H1 (cell line): ENCODE measurements around the gene CCL23. TPM values are rescaled to one million over a fixed set of nuclear protein-coding genes. Genes with fewer than 3 reads are reported as not detected.

ENCODE experiments used
- CTCF ChIA-PET: fragments of 300-600 bp; sonication (Branson Sonifier 250); formaldehyde crosslinking; loops from one replicate; lab custom pipeline; 2021; ENCODE audit not compliant: partially characterized antibody; lab: Charles Lee
- POLR2A ChIA-PET: fragments of 300-600 bp; sonication (Branson Sonifier 250); formaldehyde crosslinking; loops from one replicate; lab custom pipeline; 2021; ENCODE audit warnings: inconsistent platforms; ENCODE audit not compliant: partially characterized antibody; lab: Charles Lee
- DNase-seq, 2 experiments: peaks; one replicate each; pipeline versions ENCODE4 v3.0.0 to v3.0.0-alpha.2; 2010 to 2022; ENCODE audit warnings: low spot score in 2 of 2, low read depth in 1 of 2, mixed read lengths in 1 of 2
- FAIRE-seq: peaks from 2 replicates; lab custom pipeline; 2011; peaks lifted over from hg19 to GRCh38; lab: Jason Lieb, UNC
- H2AFZ ChIP-seq: 2 replicates; pipeline ENCODE4 v1.8.1; 2012; ENCODE audit warnings: low read length, inconsistent platforms
- H2AK5ac ChIP-seq: 2 replicates; pipeline ENCODE4 v1.6.1; 2013; ENCODE audit warnings: low read depth, low read length
- H2BK120ac ChIP-seq: replicated peaks from 2 replicates; pipeline ENCODE3; 2013; ENCODE audit warnings: low read depth, low read length, inconsistent platforms
- H2BK12ac ChIP-seq: 2 replicates; pipeline ENCODE4 v1.6.1; 2013; ENCODE audit warnings: low read depth, low read length
- H2BK15ac ChIP-seq: 2 replicates; pipeline ENCODE4 v1.6.1; 2013; ENCODE audit warnings: low read length
- H2BK20ac ChIP-seq: 2 replicates; pipeline ENCODE4 v1.6.1; 2013; ENCODE audit warnings: low read length
- H2BK5ac ChIP-seq: 2 replicates; pipeline ENCODE4 v1.6.1; 2013; ENCODE audit warnings: low read depth, low read length
- H3K14ac ChIP-seq: 2 replicates; pipeline ENCODE4 v1.6.1; 2013; ENCODE audit warnings: inconsistent platforms; ENCODE audit not compliant: insufficient read length
- H3K18ac ChIP-seq: 2 replicates; pipeline ENCODE4 v1.6.1; 2013; ENCODE audit warnings: low read length; ENCODE audit errors: extremely low read depth
- H3K23ac ChIP-seq: 2 replicates; pipeline ENCODE4 v1.6.1; 2013; ENCODE audit warnings: inconsistent platforms; ENCODE audit not compliant: insufficient read length
- H3K23me2 ChIP-seq: 2 replicates; pipeline ENCODE4 v1.6.1; 2013; ENCODE audit warnings: low read depth, low read length
- H3K27ac ChIP-seq: 2 replicates; pipeline ENCODE4 v1.6.1; 2011; ENCODE audit warnings: low read depth, low read length, inconsistent platforms
- H3K27me3 ChIP-seq, 4 experiments: replicated peaks in 1 of 4; 1 replicate in 1 of 4; 2 replicates in 3 of 4; pipeline versions ENCODE4 v1.6.1 to v1.8.1; 2011 to 2013; ENCODE audit warnings: low read length in 3 of 4, mild to moderate bottlenecking in 3 of 4, inconsistent platforms in 2 of 4, mixed read lengths in 2 of 4, moderate library complexity in 1 of 4; ENCODE audit not compliant: control insufficient read depth in 3 of 4, insufficient read depth in 3 of 4; ENCODE audit errors: extremely low read depth in 1 of 4
- H3K36me3 ChIP-seq, 4 experiments: 2 replicates each; pipeline versions ENCODE4 v1.6.1 to v1.8.1; 2011 to 2013; ENCODE audit warnings: mild to moderate bottlenecking in 4 of 4, low read length in 3 of 4, moderate library complexity in 2 of 4, control low read depth in 1 of 4, inconsistent platforms in 1 of 4; ENCODE audit not compliant: insufficient read depth in 4 of 4, control insufficient read depth in 2 of 4
- H3K4ac ChIP-seq: replicated peaks from 2 replicates; pipeline ENCODE3; 2013; ENCODE audit warnings: low read length, low read depth, mixed read lengths, inconsistent platforms; ENCODE audit not compliant: insufficient read length
- H3K4me1 ChIP-seq, 4 experiments: replicated peaks in 1 of 4; 1 replicate in 1 of 4; 2 replicates in 3 of 4; pipeline versions ENCODE4 v1.6.1 to v1.8.1; 2011 to 2013; ENCODE audit warnings: low read length in 3 of 4, inconsistent platforms in 2 of 4, mixed read lengths in 1 of 4; ENCODE audit not compliant: insufficient read depth in 4 of 4, control insufficient read depth in 3 of 4
- H3K4me2 ChIP-seq, 2 experiments: 2 replicates each; pipeline versions ENCODE4 v1.6.1 to v1.8.1; 2011 to 2013; ENCODE audit warnings: low read depth in 2 of 2, low read length in 2 of 2, control low read depth in 1 of 2, inconsistent platforms in 1 of 2, mild to moderate bottlenecking in 1 of 2; ENCODE audit not compliant: insufficient read depth in 1 of 2
- H3K4me3 ChIP-seq, 4 experiments: fragments of 200-600, 300-600 bp in 1 of 4; sonication (generic), shearing (Covaris generic), sonication (Bioruptor Twin) in 1 of 4; 2 replicates each; pipeline versions ENCODE4 v1.5.1 to v1.8.1; 2011 to 2016; ENCODE audit warnings: low read length in 4 of 4, low read depth in 3 of 4, control low read depth in 2 of 4, inconsistent platforms in 2 of 4, mild to moderate bottlenecking in 2 of 4, mixed read lengths in 1 of 4, moderate library complexity in 1 of 4; ENCODE audit not compliant: insufficient read depth in 2 of 4; ENCODE audit errors: extremely low read depth in 1 of 4
- H3K56ac ChIP-seq: replicated peaks from 2 replicates; pipeline ENCODE3; 2013; ENCODE audit warnings: low read depth, mild to moderate bottlenecking, mixed read lengths, low read length, inconsistent platforms; ENCODE audit not compliant: insufficient read length
- H3K79me1 ChIP-seq: 2 replicates; pipeline ENCODE4 v1.6.1; 2013; ENCODE audit warnings: low read depth, low read length, control low read depth
- H3K79me2 ChIP-seq, 2 experiments: 2 replicates each; pipeline versions ENCODE4 v1.6.1 to v1.8.1; 2012 to 2013; ENCODE audit warnings: low read length in 2 of 2, mild to moderate bottlenecking in 2 of 2, inconsistent platforms in 1 of 2; ENCODE audit not compliant: insufficient read depth in 2 of 2, control insufficient read depth in 1 of 2
- H3K9ac ChIP-seq, 4 experiments: replicated peaks in 1 of 4; 1 replicate in 1 of 4; 2 replicates in 3 of 4; pipeline versions ENCODE4 v1.6.1 to v1.8.1; 2011 to 2013; ENCODE audit warnings: low read depth in 3 of 4, low read length in 3 of 4, control low read depth in 2 of 4, mild to moderate bottlenecking in 2 of 4, moderate library complexity in 2 of 4, inconsistent platforms in 1 of 4; ENCODE audit errors: extremely low read depth in 1 of 4
- H3K9me3 ChIP-seq, 2 experiments: 2 replicates each; pipeline versions ENCODE4 v1.6.1 to v1.8.1; 2012 to 2013; ENCODE audit warnings: mild to moderate bottlenecking in 2 of 2, moderate library complexity in 2 of 2, control low read depth in 1 of 2, inconsistent platforms in 1 of 2, low read depth in 1 of 2, low read length in 1 of 2, mixed read lengths in 1 of 2; ENCODE audit not compliant: insufficient read depth in 2 of 2
- H4K20me1 ChIP-seq, 2 experiments: replicated peaks in 1 of 2; 2 replicates each; pipeline versions ENCODE3 to v1.8.1; 2011 to 2013; ENCODE audit warnings: inconsistent platforms in 2 of 2, low read length in 2 of 2, mild to moderate bottlenecking in 1 of 2; ENCODE audit not compliant: insufficient read depth in 2 of 2, control insufficient read depth in 1 of 2
- H4K5ac ChIP-seq: 2 replicates; pipeline ENCODE4 v1.6.1; 2013; ENCODE audit warnings: low read length, low read depth, mixed read lengths, inconsistent platforms; ENCODE audit not compliant: insufficient read length
- H4K8ac ChIP-seq: 2 replicates; pipeline ENCODE4 v1.8.0; 2013; ENCODE audit warnings: mild to moderate bottlenecking, moderate library complexity, low read length, inconsistent platforms; ENCODE audit not compliant: insufficient read depth; ENCODE audit errors: extremely low read depth
- H4K91ac ChIP-seq: replicated peaks from 2 replicates; pipeline ENCODE3; 2013; ENCODE audit warnings: low read length, mixed read lengths, inconsistent platforms; ENCODE audit not compliant: insufficient read length
- CBX5 ChIP-seq: fragments of 300-800, 300-1000 bp; sonication (generic); IDR thresholded peaks from 2 replicates; pipeline ENCODE4 v1.7.1; 2016; ENCODE audit warnings: antibody characterized with exemption, low read length, low read depth
- CREB1 ChIP-seq: IDR thresholded peaks from 2 replicates; pipeline ENCODE4 v1.6.1; 2012; ENCODE audit warnings: inconsistent platforms
- EGR1 ChIP-seq: IDR thresholded peaks from 2 replicates; pipeline ENCODE4 v1.6.1; 2011; ENCODE audit warnings: low read depth, low read length, borderline replicate concordance
- HDAC6 ChIP-seq: IDR thresholded peaks from one replicate; pipeline ENCODE4 v1.7.1; 2012; ENCODE audit warnings: low read depth, mild to moderate bottlenecking, inconsistent platforms, low read length, moderate library complexity
- JUN ChIP-seq: IDR thresholded peaks from 2 replicates; pipeline ENCODE4 v1.6.1; 2011; ENCODE audit warnings: low read depth, mild to moderate bottlenecking, improper control_type of control experiment, low read length
- SIX5 ChIP-seq: IDR thresholded peaks from 2 replicates; pipeline ENCODE4 v1.6.1; 2011; ENCODE audit warnings: mild to moderate bottlenecking, low read depth, low read length
- SP4 ChIP-seq: IDR thresholded peaks from 2 replicates; pipeline ENCODE4 v1.6.1; 2012; ENCODE audit warnings: low read length, inconsistent platforms
- SRF ChIP-seq: IDR thresholded peaks from 2 replicates; pipeline ENCODE4 v1.6.1; 2011; ENCODE audit warnings: mild to moderate bottlenecking, low read depth, low read length, moderate library complexity
- SUZ12 ChIP-seq: fragments of 200-600 bp; sonication (generic); IDR thresholded peaks from 2 replicates; pipeline ENCODE4 v1.6.1; 2012; ENCODE audit warnings: mild to moderate bottlenecking, inconsistent platforms, low read length, moderate library complexity, mixed read lengths
- YY1 ChIP-seq: IDR thresholded peaks from 2 replicates; pipeline ENCODE4 v1.6.1; 2011; ENCODE audit warnings: low read depth, mild to moderate bottlenecking, low read length
- WGBS, 2 experiments: shearing (Covaris generic) in 1 of 2; methylation state at CpG; one replicate each; pipeline versions ENCODE4 v1.1.6 to v1.1.7; 2013 to 2015; ENCODE audit warnings: low lambda C conversion rate in 2 of 2, mixed read lengths in 2 of 2, inconsistent platforms in 1 of 2, low coverage in 1 of 2, missing lambda C conversion rate in 1 of 2; ENCODE audit not compliant: insufficient replicate concordance in 2 of 2, insufficient coverage in 1 of 2, insufficient read length in 1 of 2; ENCODE audit errors: extremely low coverage in 1 of 2, missing lambda C conversion rate in 1 of 2; 5-methylcytosine and 5-hydroxymethylcytosine counted together
- polyA plus RNA-seq, 7 experiments: library from polyadenylated mRNA; depleted of rRNA in 3 of 7; stranded (reverse) in 5 of 7; unstranded in 2 of 7; fragments of >200 nt in 5 of 7; fragments of 200-250 nt in 2 of 7; gene quantifications; 1 replicate in 5 of 7; 2 replicates in 1 of 7; 4 replicates in 1 of 7; pipeline versions ENCODE4 v1.2.1 to v1.2.3, GENCODE V29; 2011 to 2013; ENCODE audit warnings: missing spikeins in 2 of 7, mixed read lengths in 2 of 7
- total RNA-seq: library from RNA; stranded (reverse); fragmentation: NEBNext Ultra II Directional; extraction: Animal tissue kit (Norgen Biotek cat#: 25700); gene quantifications from 2 replicates; pipeline ENCODE4 v1.2.1, GENCODE V29; 2021
- TF ChIP-seq, protein P1 (sequence below): IDR thresholded peaks from 2 replicates; pipeline ENCODE4 v1.6.1; 2012; ENCODE audit warnings: low read length, inconsistent platforms
- TF ChIP-seq, protein P2 (sequence below), 3 experiments: IDR thresholded peaks; 1 replicate in 2 of 3; 2 replicates in 1 of 3; pipeline versions ENCODE4 v1.5.1 to v1.6.1; 2011; ENCODE audit warnings: low read length in 3 of 3, mild to moderate bottlenecking in 3 of 3, inconsistent platforms in 2 of 3, low read depth in 1 of 3, moderate library complexity in 1 of 3; ENCODE audit not compliant: insufficient read depth in 1 of 3; ENCODE audit errors: control extremely low read depth in 1 of 3

The CCL23 gene
- total and polyA plus RNA-seq, 2 of the 8 experiments (the other 6 are each of a cell fraction or from before 2014, with no cell fraction given): not detected

DNA sequence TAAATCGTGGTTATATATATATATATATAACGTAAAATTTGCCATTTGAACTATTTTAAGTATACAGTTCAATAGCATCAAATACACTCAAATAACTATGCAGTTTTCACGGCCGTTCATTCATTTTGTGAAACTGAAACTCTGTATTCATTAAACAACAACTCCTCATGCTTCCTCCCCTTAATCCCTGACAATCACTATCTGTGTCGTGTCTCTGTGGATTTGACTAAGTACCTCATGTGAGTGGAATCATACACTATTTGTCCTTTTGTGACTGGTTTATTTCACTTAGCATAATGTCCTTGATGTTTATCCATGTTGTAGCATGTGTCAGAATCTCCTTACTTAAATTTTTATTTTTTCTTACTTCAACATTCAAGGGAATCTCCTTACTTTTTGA lies 2.8 kb downstream of the CCL23 start:
- Histone ChIP-seq H2BK12ac (no peak overlapping the region), H2BK20ac (no peak overlapping the region), H2AFZ (no peak overlapping the region), H3K27ac (no peak overlapping the region), H3K4ac (no peak overlapping the region), H3K4me3 (no peak overlapping the region), H2AK5ac (no peak overlapping the region), H3K23me2 (no peaks in the 10 kb centered on the region), H3K18ac (no peak overlapping the region), H2BK5ac (no peak overlapping the region), H4K20me1 (no peaks in the 10 kb centered on the region), H2BK15ac (no peak overlapping the region), H4K5ac (no peak overlapping the region), H3K23ac (no peak overlapping the region), H4K91ac (no peak overlapping the region), H3K4me2 (no peak overlapping the region), H3K9me3 (peaks cover 2 to 21% of the 10 kb centered on the region in 2 experiments), H2BK120ac (no peak overlapping the region), H3K9ac (no peak overlapping the region), H3K27me3 (no peaks in the 10 kb centered on the region), H4K8ac (no peak overlapping the region), H3K4me1 (no peaks in the 10 kb centered on the region), H3K36me3 (no peaks in the 10 kb centered on the region), H3K79me2 (no peaks in the 10 kb centered on the region), H3K14ac (no peak overlapping the region), H3K56ac (no peak overlapping the region), H3K79me1 (no peaks in the 10 kb centered on the region)
- FAIRE-seq: no peak
- WGBS, 2 experiments: 93% methylated on average over 5 of the region's 5 CpGs; no CpG with 5 or more reads in 1 of the 2 experiments
- ChIA-PET POLR2A (no interaction called here), CTCF (no interaction called here)
- DNase-seq: no peak
- TF ChIP-seq SRF: no peak
- TF ChIP-seq YY1: no peak
- no peak for TF ChIP-seq CBX5
- no peak for TF ChIP-seq CREB1
- TF ChIP-seq JUN: no peak
- TF ChIP-seq, protein P1, sequence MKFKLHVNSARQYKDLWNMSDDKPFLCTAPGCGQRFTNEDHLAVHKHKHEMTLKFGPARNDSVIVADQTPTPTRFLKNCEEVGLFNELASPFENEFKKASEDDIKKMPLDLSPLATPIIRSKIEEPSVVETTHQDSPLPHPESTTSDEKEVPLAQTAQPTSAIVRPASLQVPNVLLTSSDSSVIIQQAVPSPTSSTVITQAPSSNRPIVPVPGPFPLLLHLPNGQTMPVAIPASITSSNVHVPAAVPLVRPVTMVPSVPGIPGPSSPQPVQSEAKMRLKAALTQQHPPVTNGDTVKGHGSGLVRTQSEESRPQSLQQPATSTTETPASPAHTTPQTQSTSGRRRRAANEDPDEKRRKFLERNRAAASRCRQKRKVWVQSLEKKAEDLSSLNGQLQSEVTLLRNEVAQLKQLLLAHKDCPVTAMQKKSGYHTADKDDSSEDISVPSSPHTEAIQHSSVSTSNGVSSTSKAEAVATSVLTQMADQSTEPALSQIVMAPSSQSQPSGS: no peak
- TF ChIP-seq SP4: no peak
- TF ChIP-seq, protein P2, sequence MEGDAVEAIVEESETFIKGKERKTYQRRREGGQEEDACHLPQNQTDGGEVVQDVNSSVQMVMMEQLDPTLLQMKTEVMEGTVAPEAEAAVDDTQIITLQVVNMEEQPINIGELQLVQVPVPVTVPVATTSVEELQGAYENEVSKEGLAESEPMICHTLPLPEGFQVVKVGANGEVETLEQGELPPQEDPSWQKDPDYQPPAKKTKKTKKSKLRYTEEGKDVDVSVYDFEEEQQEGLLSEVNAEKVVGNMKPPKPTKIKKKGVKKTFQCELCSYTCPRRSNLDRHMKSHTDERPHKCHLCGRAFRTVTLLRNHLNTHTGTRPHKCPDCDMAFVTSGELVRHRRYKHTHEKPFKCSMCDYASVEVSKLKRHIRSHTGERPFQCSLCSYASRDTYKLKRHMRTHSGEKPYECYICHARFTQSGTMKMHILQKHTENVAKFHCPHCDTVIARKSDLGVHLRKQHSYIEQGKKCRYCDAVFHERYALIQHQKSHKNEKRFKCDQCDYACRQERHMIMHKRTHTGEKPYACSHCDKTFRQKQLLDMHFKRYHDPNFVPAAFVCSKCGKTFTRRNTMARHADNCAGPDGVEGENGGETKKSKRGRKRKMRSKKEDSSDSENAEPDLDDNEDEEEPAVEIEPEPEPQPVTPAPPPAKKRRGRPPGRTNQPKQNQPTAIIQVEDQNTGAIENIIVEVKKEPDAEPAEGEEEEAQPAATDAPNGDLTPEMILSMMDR (IDR thresholded peaks at IDR 0.05; ENCODE audit: control extremely low read depth in 1 of 3, insufficient read depth in 1 of 3, low read depth in 1 of 3, low read length in 3 of 3): no peak
- no peak for TF ChIP-seq HDAC6
- TF ChIP-seq EGR1: no peak
- no peak for TF ChIP-seq SIX5
- TF ChIP-seq SUZ12: no peak
